Activated T-cell treated with anti-CD3 and anti-CD28 coated beads, Interleukin-2, amount 50 U/mL, for 72 hours (primary cell): ENCODE data around the gene BRPF1. TPM values are rescaled to one million over a fixed set of nuclear protein-coding genes. Genes with fewer than 3 reads are reported as not detected.
A peak's percentile ranks its signal among the peaks of the same experiment; 100 is the strongest.

ENCODE experiments used
- ATAC-seq, 2 donors: fragments of 150-1000 bp; cut with Tn5 transposase; replicated peaks in 1 of 2; 2 replicates each; pipeline ENCODE4 v1.10.0; 2021; ENCODE audit warnings: moderate library complexity in 2 of 2, mild to moderate bottlenecking in 1 of 2
- DNase-seq, 2 donors: peaks; one replicate each; pipeline ENCODE4 v3.0.0; 2021 to 2022; ENCODE audit warnings: mixed read lengths in 1 of 2
- H3K27ac Mint-ChIP-seq: one replicate; pipeline ENCODE4 v1.8.0; 2022; ENCODE audit warnings: mild to moderate bottlenecking, moderate library complexity, mixed read lengths
- H3K27me3 Mint-ChIP-seq: one replicate; pipeline ENCODE4 v1.8.0; 2022; ENCODE audit warnings: low read depth, mixed read lengths
- H3K36me3 Mint-ChIP-seq, 2 donors: one replicate each; pipeline ENCODE4 v1.8.0; 2022; ENCODE audit warnings: mixed read lengths in 2 of 2, mild to moderate bottlenecking in 1 of 2; ENCODE audit not compliant: insufficient read depth in 2 of 2
- H3K4me1 Mint-ChIP-seq: one replicate; pipeline ENCODE4 v1.8.0; 2022; ENCODE audit warnings: low read depth, mixed read lengths
- H3K4me3 Mint-ChIP-seq, 2 donors: one replicate each; pipeline ENCODE4 v1.8.0; 2022; ENCODE audit warnings: mild to moderate bottlenecking in 2 of 2, mixed read lengths in 2 of 2, moderate library complexity in 2 of 2
- H3K9me3 Mint-ChIP-seq, 2 donors: one replicate each; pipeline ENCODE4 v1.8.0; 2022; ENCODE audit warnings: mixed read lengths in 2 of 2
- total RNA-seq, 2 donors: library from RNA; stranded (reverse); gene quantifications; one replicate each; pipeline ENCODE4 v1.2.3, GENCODE V29; 2022

Gene BRPF1
- total RNA-seq, 2 donors from 2014 or later, result 34.6 to 42.7 TPM

- peaks cover 83% of the 10 kb centered on the region for H3K4me1 Mint-ChIP-seq
- H3K36me3 Mint-ChIP-seq, result peaks cover 32 to 34% of the 10 kb centered on the region in 2 donors
- H3K27me3 Mint-ChIP-seq, result no peaks in the 10 kb centered on the region
- peak within 1 kb of the TSS; percentile 91 to 95 for H3K4me3 Mint-ChIP-seq
- ATAC-seq, result peak; percentile 84 to 85
- H3K9me3 Mint-ChIP-seq, result no peaks in the 10 kb centered on the region
- DNase-seq, result peak; percentile 94 to 96
- H3K27ac Mint-ChIP-seq, result peak within 1 kb of the TSS; percentile 98
These were observed 61.0 kb downstream of the BRPF1 start, which contains the start of the genes ARPC4 and TADA3 for GRCh38 chr3:9792405-9793160. Gene ARPC4, plus strand, starts transcription at chr3:9793082. Its CDS starts 40 bp downstream, at chr3:9793122. Gene TADA3, minus strand, starts transcription at chr3:9792473. Its CDS starts 1,007 bp downstream, at chr3:9791466.

GRCh38 chr3:9793161-9793781 lies 61.7 kb downstream of the BRPF1 start:
- H3K27ac Mint-ChIP-seq, result peak overlapping the region; percentile 98
- DNase-seq (peak in 1 of 2 donors; percentile 39), ATAC-seq (peak in 1 of 2 donors; percentile 21)
- H3K4me1 Mint-ChIP-seq, result peaks cover 78% of the 10 kb centered on the region
- H3K9me3 Mint-ChIP-seq, result no peaks in the 10 kb centered on the region
- peaks cover 32 to 35% of the 10 kb centered on the region in 2 donors for H3K36me3 Mint-ChIP-seq
- no peaks in the 10 kb centered on the region for H3K27me3 Mint-ChIP-seq
- peak overlapping the region; percentile 91 to 95 for H3K4me3 Mint-ChIP-seq

- H3K27me3 Mint-ChIP-seq, result no peaks in the 10 kb centered on the region
- peaks cover 29 to 36% of the 10 kb centered on the region in 2 donors for H3K36me3 Mint-ChIP-seq
- DNase-seq (no peak), ATAC-seq (no peak)
- peak overlapping the region; percentile 91 to 95 for H3K4me3 Mint-ChIP-seq
- H3K27ac Mint-ChIP-seq, result peak overlapping the region; percentile 98
- no peaks in the 10 kb centered on the region for H3K9me3 Mint-ChIP-seq
- H3K4me1 Mint-ChIP-seq, result peaks cover 67% of the 10 kb centered on the region
These were observed 62.9 kb downstream of the BRPF1 start for GRCh38 chr3:9794400-9794799.

- peak overlapping the region; percentile 53 to 80 for H3K4me3 Mint-ChIP-seq
- ATAC-seq (no peak), DNase-seq (no peak)
- peak overlapping the region; percentile 96 for H3K27ac Mint-ChIP-seq
- peaks cover 59% of the 10 kb centered on the region for H3K4me1 Mint-ChIP-seq
- peaks cover 25 to 35% of the 10 kb centered on the region in 2 donors for H3K36me3 Mint-ChIP-seq
- no peaks in the 10 kb centered on the region for H3K27me3 Mint-ChIP-seq
- no peaks in the 10 kb centered on the region for H3K9me3 Mint-ChIP-seq
These were observed 63.7 kb downstream of the BRPF1 start for GRCh38 chr3:9795207-9795606.

GRCh38 chr3:9797196-9797945 lies 65.8 kb downstream of the BRPF1 start:
- Mint-ChIP-seq H3K9me3 (no peaks in the 10 kb centered on the region), H3K27me3 (no peaks in the 10 kb centered on the region), H3K4me3 (no peak overlapping the region), H3K4me1 (peaks cover 41% of the 10 kb centered on the region), H3K27ac (no peak overlapping the region), H3K36me3 (peaks cover 19 to 40% of the 10 kb centered on the region in 2 donors)
- DNase-seq (no peak), ATAC-seq (no peak)

Other genes starting within 250 kb of the BRPF1 start
- not detected for gene LHFPL4, start 177.9 kb upstream of the BRPF1 start, total RNA-seq
- gene MTMR14, start 82.2 kb upstream of the BRPF1 start, total RNA-seq, result 10 to 100 TPM; 49.4 to 58.7 TPM
- gene CPNE9, start 27.9 kb upstream of the BRPF1 start, total RNA-seq, result under 1 TPM; 0.46 to 0.77 TPM
- gene OGG1, start 18.2 kb downstream of the BRPF1 start, total RNA-seq, result 10 to 100 TPM; 31.0 to 33.4 TPM
- gene CAMK1, start 38.2 kb downstream of the BRPF1 start, total RNA-seq, result 10 to 100 TPM; 38.6 to 47.4 TPM
- gene TADA3, start 60.7 kb downstream of the BRPF1 start, total RNA-seq, result 100 to 1,000 TPM; 105 to 112 TPM
- gene ARPC4, start 61.3 kb downstream of the BRPF1 start, total RNA-seq, result 100 to 1,000 TPM; 168 to 176 TPM
- 10 to 100 TPM; 63.6 to 75.5 TPM for gene TTLL3, start 78.5 kb downstream of the BRPF1 start, total RNA-seq
- 10 to 100 TPM; 40.1 to 53.7 TPM for gene RPUSD3, start 112.3 kb downstream of the BRPF1 start, total RNA-seq
- gene CIDEC, start 148.5 kb downstream of the BRPF1 start, total RNA-seq, result under 1 TPM in 1 of 2 donors, not detected in 1; 0.65 TPM
- gene JAGN1, start 158.9 kb downstream of the BRPF1 start, total RNA-seq, result 10 to 100 TPM; 34.6 to 39.4 TPM
- gene IL17RE, start 171.1 kb downstream of the BRPF1 start, total RNA-seq, result 1 to 10 TPM in 1 of 2 donors, under 1 TPM in 1; 0.94 to 5.5 TPM
- gene IL17RC, start 185.4 kb downstream of the BRPF1 start, total RNA-seq, result under 1 TPM; 0.41 to 0.93 TPM
- gene CRELD1, start 202.1 kb downstream of the BRPF1 start, total RNA-seq, result 10 to 100 TPM; 18.8 to 25.3 TPM
- gene PRRT3, start 220.7 kb downstream of the BRPF1 start, total RNA-seq, result 10 to 100 TPM in 1 of 2 donors, 1 to 10 TPM in 1; 7.9 to 14.5 TPM